Measurements from ENCODE around the gene DDHD1.

DNA sequence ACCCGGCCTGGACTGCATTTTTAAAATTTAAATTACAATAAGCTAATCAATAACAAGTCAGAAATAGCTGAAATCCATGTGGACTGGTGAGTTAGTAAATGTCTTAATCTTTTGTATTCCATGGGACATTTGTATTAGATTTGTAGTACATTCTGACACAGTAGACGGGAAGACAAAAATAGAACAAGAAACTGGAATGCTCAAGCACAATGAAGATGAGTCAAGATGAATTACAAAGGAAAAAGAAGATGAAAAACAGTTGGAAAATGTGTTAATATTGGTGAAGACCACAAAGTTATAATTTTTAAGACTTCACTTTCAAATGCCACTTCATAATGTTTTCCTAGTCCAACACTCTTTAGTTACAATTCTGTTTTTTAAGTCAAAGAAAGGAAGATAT is 104.5 kb downstream of the DDHD1 start:
- TF ChIP-seq, protein P1, sequence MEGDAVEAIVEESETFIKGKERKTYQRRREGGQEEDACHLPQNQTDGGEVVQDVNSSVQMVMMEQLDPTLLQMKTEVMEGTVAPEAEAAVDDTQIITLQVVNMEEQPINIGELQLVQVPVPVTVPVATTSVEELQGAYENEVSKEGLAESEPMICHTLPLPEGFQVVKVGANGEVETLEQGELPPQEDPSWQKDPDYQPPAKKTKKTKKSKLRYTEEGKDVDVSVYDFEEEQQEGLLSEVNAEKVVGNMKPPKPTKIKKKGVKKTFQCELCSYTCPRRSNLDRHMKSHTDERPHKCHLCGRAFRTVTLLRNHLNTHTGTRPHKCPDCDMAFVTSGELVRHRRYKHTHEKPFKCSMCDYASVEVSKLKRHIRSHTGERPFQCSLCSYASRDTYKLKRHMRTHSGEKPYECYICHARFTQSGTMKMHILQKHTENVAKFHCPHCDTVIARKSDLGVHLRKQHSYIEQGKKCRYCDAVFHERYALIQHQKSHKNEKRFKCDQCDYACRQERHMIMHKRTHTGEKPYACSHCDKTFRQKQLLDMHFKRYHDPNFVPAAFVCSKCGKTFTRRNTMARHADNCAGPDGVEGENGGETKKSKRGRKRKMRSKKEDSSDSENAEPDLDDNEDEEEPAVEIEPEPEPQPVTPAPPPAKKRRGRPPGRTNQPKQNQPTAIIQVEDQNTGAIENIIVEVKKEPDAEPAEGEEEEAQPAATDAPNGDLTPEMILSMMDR (IDR thresholded peaks at IDR 0.05) = no peak
- no peak for TF ChIP-seq POLR2A (IDR thresholded peaks at IDR 0.05)

All from adrenal gland (tissue), 5 donors.